Duodenal mucosa (tissue), 2 donors: Measurements from ENCODE around the gene MAP3K15.

ENCODE experiments used
- H3K27ac ChIP-seq: one replicate; pipeline ENCODE4 v1.7.0; 2013; ENCODE audit warnings: low read depth, low read length
- H3K27me3 ChIP-seq, 2 donors: one replicate each; pipeline ENCODE4 v1.7.0; 2013; ENCODE audit warnings: low read length in 2 of 2, control low read depth in 1 of 2; ENCODE audit not compliant: insufficient read depth in 2 of 2, control insufficient read depth in 1 of 2
- H3K36me3 ChIP-seq, 2 donors: one replicate each; pipeline ENCODE4 v1.7.0; 2013; ENCODE audit warnings: low read length in 2 of 2, control low read depth in 1 of 2; ENCODE audit not compliant: insufficient read depth in 2 of 2, control insufficient read depth in 1 of 2
- H3K4me1 ChIP-seq, 2 donors: one replicate each; pipeline ENCODE4 v1.7.0; 2013; ENCODE audit warnings: low read length in 2 of 2, control low read depth in 1 of 2; ENCODE audit not compliant: insufficient read depth in 2 of 2, control insufficient read depth in 1 of 2
- H3K4me3 ChIP-seq, 2 donors: one replicate each; pipeline ENCODE4 v1.7.0; 2013; ENCODE audit warnings: low read length in 2 of 2, low read depth in 1 of 2
- H3K9ac ChIP-seq, 2 donors: one replicate each; pipeline ENCODE4 v1.7.0; 2013; ENCODE audit warnings: low read length in 2 of 2, low read depth in 1 of 2
- H3K9me3 ChIP-seq, 2 donors: one replicate each; pipeline ENCODE4 v1.7.0; 2013; ENCODE audit warnings: low read length in 2 of 2, control low read depth in 1 of 2; ENCODE audit not compliant: control insufficient read depth in 1 of 2

Gene MAP3K15, protein sequence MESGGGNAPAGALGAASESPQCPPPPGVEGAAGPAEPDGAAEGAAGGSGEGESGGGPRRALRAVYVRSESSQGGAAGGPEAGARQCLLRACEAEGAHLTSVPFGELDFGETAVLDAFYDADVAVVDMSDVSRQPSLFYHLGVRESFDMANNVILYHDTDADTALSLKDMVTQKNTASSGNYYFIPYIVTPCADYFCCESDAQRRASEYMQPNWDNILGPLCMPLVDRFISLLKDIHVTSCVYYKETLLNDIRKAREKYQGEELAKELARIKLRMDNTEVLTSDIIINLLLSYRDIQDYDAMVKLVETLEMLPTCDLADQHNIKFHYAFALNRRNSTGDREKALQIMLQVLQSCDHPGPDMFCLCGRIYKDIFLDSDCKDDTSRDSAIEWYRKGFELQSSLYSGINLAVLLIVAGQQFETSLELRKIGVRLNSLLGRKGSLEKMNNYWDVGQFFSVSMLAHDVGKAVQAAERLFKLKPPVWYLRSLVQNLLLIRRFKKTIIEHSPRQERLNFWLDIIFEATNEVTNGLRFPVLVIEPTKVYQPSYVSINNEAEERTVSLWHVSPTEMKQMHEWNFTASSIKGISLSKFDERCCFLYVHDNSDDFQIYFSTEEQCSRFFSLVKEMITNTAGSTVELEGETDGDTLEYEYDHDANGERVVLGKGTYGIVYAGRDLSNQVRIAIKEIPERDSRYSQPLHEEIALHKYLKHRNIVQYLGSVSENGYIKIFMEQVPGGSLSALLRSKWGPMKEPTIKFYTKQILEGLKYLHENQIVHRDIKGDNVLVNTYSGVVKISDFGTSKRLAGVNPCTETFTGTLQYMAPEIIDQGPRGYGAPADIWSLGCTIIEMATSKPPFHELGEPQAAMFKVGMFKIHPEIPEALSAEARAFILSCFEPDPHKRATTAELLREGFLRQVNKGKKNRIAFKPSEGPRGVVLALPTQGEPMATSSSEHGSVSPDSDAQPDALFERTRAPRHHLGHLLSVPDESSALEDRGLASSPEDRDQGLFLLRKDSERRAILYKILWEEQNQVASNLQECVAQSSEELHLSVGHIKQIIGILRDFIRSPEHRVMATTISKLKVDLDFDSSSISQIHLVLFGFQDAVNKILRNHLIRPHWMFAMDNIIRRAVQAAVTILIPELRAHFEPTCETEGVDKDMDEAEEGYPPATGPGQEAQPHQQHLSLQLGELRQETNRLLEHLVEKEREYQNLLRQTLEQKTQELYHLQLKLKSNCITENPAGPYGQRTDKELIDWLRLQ (N-terminal part only)

DNA sequence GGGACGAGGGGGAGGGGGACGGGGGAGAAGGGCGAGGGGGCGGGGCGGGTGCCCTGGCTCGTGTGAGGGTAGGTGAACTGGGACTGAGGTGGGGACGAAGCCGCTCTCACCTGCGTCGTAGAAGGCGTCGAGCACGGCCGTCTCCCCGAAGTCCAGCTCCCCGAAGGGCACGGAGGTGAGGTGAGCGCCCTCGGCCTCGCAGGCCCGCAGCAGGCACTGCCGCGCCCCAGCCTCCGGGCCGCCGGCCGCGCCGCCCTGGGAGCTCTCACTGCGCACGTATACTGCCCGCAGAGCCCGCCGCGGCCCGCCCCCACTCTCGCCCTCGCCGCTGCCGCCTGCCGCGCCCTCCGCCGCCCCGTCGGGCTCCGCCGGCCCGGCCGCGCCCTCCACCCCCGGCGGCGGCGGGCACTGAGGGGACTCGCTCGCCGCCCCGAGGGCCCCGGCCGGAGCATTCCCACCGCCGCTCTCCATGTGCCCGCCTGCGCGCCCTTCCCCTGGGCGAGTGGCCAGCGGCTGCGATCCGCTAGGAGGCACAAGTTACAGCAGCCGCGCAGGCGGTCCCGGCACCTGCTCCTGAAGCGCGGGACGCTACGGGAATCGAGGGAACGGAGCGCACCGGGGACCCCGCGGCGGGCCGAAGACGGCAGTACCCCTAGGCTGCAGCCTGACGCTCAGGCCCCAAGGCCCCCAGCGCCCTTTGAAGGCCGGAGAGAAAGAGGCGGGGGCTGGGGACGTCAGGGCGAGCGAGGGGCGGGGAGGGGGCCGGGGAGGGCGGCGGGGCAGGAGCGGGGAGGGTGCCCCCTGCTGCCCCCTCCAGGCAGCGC lies at the start of gene MAP3K15:
TSS of gene MAP3K15 (minus strand) at position 718 of the 824 bp plus-strand sequence. CDS start at position 471, 247 bp downstream.
- Histone ChIP-seq H3K36me3 (no peaks in the 10 kb centered on the region), H3K27me3 (no peaks in the 10 kb centered on the region), H3K9me3 (no peaks in the 10 kb centered on the region), H3K27ac (no peak within 1 kb of the TSS), H3K4me1 (no peaks in the 10 kb centered on the region), H3K4me3 (no peak within 1 kb of the TSS), H3K9ac (no peak within 1 kb of the TSS)

DNA sequence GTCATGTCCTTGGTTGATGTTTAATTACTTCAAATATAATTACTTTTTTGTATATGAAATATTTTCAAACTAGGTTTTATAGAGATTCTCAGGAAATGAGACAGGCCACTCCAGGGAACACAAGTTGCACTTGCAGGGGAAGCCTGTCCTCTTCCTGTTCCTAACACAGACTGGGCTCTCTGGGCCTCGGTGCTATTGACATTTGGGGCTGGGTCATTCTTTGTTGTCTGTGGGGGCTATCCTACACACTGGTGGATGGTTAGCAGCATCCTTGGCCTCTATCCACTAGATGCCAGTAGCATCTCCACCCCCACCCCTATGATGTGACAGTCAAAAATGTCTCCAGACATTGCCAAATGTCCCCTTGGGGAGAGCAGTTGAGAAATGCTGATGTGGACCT lies 49.3 kb upstream of the MAP3K15 start:
- H3K4me3 ChIP-seq = no peak overlapping the region
- no peak overlapping the region for H3K27ac ChIP-seq

DNA sequence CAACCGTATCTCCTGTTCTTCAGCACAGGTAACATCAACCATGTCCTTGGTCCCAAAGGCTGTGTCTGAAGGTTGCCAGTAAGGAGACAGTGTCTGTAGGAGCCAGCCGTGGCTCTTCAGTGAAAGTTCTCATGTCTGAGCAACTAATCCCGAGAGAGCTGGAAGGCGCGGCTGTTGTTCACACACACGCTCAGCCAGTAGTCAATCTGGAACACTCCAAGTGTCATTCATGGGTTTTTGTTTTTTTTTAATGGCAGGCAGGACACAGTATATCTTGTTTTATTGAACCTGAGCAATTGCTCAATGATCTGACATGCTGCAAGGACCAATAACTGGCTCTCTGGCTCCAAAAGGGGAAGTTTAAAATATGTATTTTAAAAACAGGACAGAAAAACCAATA lies 48.4 kb upstream of the MAP3K15 start:
- Histone ChIP-seq H3K9ac (no peak overlapping the region), H3K4me1 (peaks cover 8 to 14% of the 10 kb centered on the region in 2 donors), H3K27me3 (no peaks in the 10 kb centered on the region), H3K4me3 (no peak overlapping the region), H3K9me3 (no peaks in the 10 kb centered on the region), H3K27ac (no peak overlapping the region), H3K36me3 (no peaks in the 10 kb centered on the region)

More for the DNA sequence above, 49.3 kb upstream of the MAP3K15 start:
- H3K9ac ChIP-seq = no peak overlapping the region
- no peaks in the 10 kb centered on the region for H3K9me3 ChIP-seq
- H3K4me1 ChIP-seq = peaks cover 8 to 14% of the 10 kb centered on the region in 2 donors
- no peaks in the 10 kb centered on the region for H3K27me3 ChIP-seq
- H3K36me3 ChIP-seq = no peaks in the 10 kb centered on the region

DNA sequence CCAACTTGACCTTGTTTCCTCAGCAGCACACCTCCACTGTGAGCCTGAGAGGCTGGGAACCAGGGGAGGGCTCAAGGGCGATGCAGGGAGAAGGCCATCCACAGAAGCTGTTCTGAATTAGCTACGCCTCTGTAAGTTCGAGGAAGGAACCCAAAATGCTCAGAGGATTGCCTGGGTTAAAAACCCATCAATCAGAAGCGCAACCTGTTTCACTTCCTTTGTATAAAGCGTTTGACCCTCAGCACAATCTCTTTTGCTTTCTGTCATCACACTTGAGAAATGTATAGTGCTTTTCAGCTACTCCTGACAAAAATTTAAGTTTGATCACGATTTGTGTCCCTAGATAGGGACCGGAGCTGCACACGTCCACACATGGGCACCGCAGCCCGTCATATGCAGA lies 48.0 kb upstream of the MAP3K15 start:
- Histone ChIP-seq H3K27ac (no peak overlapping the region), H3K4me1 (peaks cover 8 to 14% of the 10 kb centered on the region in 2 donors)

DNA sequence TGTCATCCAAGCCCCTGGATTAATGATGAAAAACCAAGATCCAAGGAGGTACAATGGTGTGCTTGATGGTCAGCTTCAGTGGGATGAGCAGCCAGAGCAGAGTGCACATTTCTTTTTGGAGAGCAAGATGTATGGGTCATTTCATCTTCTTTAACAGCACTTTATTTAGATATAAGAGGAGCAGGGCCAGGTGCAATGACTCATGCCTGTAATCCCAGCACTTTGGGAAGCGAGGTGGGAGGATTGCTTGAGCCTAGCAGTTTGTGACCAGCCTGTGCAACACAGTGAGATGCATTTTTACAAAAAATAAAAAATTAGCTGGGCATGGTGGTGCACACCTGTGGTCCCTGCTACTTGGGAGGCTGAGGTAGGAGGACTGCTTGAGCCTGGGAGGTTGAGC lies 45.3 kb upstream of the MAP3K15 start:
- Histone ChIP-seq H3K4me1 (no peaks in the 10 kb centered on the region), H3K9me3 (no peaks in the 10 kb centered on the region), H3K27ac (no peak overlapping the region), H3K9ac (no peak overlapping the region), H3K36me3 (no peaks in the 10 kb centered on the region), H3K4me3 (no peak overlapping the region), H3K27me3 (no peaks in the 10 kb centered on the region)

More for the DNA sequence above, 48.0 kb upstream of the MAP3K15 start:
- Histone ChIP-seq H3K27me3 (no peaks in the 10 kb centered on the region), H3K36me3 (no peaks in the 10 kb centered on the region), H3K9me3 (no peaks in the 10 kb centered on the region), H3K9ac (no peak overlapping the region), H3K4me3 (no peak overlapping the region)

DNA sequence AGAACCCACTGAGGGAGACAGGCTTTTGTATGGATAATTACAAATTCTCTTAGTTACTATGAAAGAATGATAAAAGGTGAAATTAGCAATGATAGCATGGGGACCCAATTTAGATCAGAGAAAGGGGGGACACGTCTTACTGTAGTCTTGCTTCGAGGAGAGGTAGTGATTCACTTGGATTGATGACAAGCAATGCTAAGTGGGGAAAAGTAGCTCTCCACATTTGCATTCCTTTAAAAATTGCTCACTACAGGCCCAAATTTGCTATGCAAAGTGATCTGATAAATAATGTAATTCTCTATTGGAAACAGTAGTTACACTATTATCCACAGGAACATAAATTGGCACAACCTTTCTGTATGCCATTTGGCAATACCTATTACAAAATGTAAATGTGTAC lies 42.5 kb upstream of the MAP3K15 start:
- Histone ChIP-seq H3K4me1 (no peaks in the 10 kb centered on the region), H3K27me3 (no peaks in the 10 kb centered on the region), H3K36me3 (no peaks in the 10 kb centered on the region), H3K4me3 (no peak overlapping the region), H3K9ac (no peak overlapping the region), H3K9me3 (no peaks in the 10 kb centered on the region), H3K27ac (no peak overlapping the region)

DNA sequence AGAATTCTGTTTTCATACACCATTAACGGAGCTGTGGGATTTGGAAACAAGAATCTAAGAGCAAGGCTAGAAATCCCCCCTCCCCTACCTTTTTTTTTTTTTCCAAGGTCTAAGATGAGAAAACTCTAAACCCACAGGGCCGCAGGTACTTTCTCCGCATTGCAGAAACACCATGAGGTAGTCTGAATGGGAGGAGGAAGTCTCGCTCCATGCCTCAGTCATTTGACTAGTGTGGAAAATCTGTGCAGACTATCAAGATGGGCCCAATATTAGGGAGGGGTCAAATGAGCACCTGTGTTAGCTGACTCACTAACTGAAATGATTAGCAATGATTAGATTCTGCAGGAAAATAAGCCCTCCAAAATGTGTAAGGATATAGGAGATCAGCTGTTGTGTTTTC lies 40.9 kb upstream of the MAP3K15 start:
- no peak overlapping the region for H3K4me3 ChIP-seq
- no peaks in the 10 kb centered on the region for H3K36me3 ChIP-seq
- no peaks in the 10 kb centered on the region for H3K4me1 ChIP-seq
- H3K9me3 ChIP-seq = no peaks in the 10 kb centered on the region
- no peak overlapping the region for H3K27ac ChIP-seq
- no peaks in the 10 kb centered on the region for H3K27me3 ChIP-seq
- no peak overlapping the region for H3K9ac ChIP-seq

DNA sequence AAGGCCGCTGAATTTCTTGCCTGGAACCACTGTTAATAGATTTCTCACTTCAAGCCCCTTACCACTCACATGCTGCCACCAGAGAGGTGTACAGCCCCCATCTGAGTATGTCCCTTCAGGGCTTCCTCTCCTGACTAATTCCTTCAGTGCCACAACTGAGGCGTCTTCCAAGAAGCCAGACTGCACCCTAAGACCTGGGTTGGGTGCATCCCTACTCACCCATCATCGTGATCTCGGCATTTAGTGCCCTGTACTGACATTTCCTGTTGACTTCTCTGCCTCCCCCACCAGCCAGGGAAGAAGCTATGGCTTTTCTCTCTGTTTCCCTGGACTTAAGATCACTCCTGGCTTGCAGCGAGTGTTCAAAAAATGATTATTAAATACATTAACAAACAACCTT lies 40.4 kb upstream of the MAP3K15 start:
- Histone ChIP-seq H3K4me3 (no peak overlapping the region), H3K27me3 (no peaks in the 10 kb centered on the region), H3K9me3 (no peaks in the 10 kb centered on the region), H3K9ac (no peak overlapping the region), H3K36me3 (no peaks in the 10 kb centered on the region), H3K27ac (no peak overlapping the region), H3K4me1 (no peaks in the 10 kb centered on the region)

DNA sequence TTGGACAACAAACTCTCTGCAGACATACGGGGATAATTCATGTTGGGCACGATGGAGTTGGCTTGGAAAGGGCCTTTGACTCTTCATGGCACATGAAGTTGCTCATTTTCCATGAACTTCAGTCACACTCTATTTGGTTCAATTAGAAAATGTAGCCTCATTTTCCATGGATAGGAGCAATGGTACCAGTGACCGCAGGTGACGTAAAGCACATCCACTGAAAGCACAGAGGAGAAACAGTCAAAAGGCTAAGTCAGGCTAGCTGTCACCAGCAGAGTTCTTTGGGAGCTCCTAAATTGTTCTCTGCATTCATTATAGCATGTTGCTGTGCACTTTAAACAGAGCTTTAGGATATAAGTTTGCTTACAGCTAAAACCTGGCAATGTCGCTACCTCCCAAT lies 39.9 kb upstream of the MAP3K15 start:
- Histone ChIP-seq H3K4me3 (no peak overlapping the region), H3K9me3 (no peaks in the 10 kb centered on the region), H3K27me3 (no peaks in the 10 kb centered on the region), H3K36me3 (no peaks in the 10 kb centered on the region), H3K9ac (no peak overlapping the region), H3K27ac (no peak overlapping the region), H3K4me1 (no peaks in the 10 kb centered on the region)
